ENCODE results near the gene CX3CR1. TPM values are rescaled to one million over a fixed set of nuclear protein-coding genes. Genes with fewer than 3 reads are reported as not detected.

Gene CX3CR1
- total RNA-seq (2022; extraction: Qiagen RNA extraction; ENCODE audit: low read depth) = 0.02 TPM in 1 of 5 replicates, not detected in the others

DNA sequence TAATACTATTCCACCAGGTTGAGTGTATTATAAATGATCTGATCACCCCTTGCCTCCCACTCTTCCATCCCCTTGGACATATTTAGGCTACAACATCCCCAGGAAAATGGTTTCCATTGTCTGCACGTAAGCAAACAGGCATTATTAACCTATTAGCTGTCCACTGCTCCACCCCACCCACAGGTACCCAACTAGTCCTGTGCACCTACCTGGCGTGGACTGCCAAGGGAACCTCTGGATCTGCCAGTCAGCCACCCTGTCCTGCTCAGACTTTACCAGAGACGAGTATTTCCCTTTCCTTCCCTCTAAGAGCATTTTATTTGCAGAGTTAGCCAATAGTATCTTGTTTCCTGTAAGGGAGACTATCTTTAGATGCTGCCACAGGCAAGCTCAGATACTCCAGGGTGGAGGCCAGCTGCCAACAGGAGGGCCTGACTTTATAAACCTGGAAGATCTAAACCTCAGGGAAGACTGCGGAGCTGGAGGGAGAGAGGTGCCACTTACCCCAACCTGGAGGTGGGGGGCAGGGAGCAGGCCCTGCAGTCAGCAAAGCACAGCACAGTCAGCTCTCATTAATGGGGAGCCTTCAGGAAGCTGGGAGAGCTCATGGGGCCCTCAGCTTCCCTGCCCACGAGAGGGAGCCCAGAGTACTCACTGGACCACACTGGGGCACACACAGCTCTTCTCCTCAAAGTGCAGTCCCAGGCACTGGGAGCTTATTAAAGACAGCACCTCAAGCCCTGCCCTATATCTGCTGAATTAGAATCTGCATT, at the start of gene CX3CR1:
Gene CX3CR1, minus strand, starts transcription at position 292 of the 773 bp plus-strand sequence. CDS start 13,527 bp downstream, outside the sequence.

DNA sequence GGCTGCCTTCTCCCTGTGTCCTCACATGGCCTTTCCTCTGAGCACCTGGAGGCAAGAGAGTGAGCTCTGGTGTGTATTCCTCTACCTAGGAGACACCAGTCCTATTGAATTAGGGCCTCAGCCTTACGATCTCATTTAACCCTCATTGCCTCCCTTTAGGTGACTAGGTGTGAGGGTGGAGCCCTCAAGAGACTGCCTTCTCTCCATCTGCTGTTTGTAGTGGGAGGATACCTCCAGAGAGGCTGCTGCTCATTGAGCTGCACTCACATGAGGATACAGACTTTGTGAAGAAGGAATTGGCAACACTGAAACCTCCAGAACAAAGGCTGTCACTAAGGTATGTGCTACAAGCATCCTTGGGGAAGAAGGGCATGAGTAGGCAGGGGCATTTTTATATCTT, 49.7 kb upstream of the CX3CR1 start, which contains the start of gene CCR8:
Gene CCR8, plus strand, starts transcription at position 217 of the 400 bp plus-strand sequence. CDS start 2,623 bp downstream, outside the sequence.

Other genes starting within 250 kb of the CX3CR1 start
- not detected in 5 replicates for gene SCN11A, start 228.1 kb downstream of the CX3CR1 start, total RNA-seq (2022; extraction: Qiagen RNA extraction; ENCODE audit: low read depth)
- gene WDR48, start 228.0 kb downstream of the CX3CR1 start, total RNA-seq (2022; extraction: Qiagen RNA extraction; ENCODE audit: low read depth) = 19.0 to 26.0 TPM (median 22.8 TPM) in 5 replicates
- gene GORASP1, start 172.4 kb downstream of the CX3CR1 start, total RNA-seq (2022; extraction: Qiagen RNA extraction; ENCODE audit: low read depth) = 26.4 to 34.9 TPM (median 33.9 TPM) in 5 replicates
- gene TTC21A, start 172.4 kb downstream of the CX3CR1 start, total RNA-seq (2022; extraction: Qiagen RNA extraction; ENCODE audit: low read depth) = 1.4 to 1.9 TPM (median 1.5 TPM) in 5 replicates
- gene CSRNP1, start 126.4 kb downstream of the CX3CR1 start, total RNA-seq (2022; extraction: Qiagen RNA extraction; ENCODE audit: low read depth) = 15.2 to 22.2 TPM (median 18.3 TPM) in 5 replicates
- 0.05 to 0.15 TPM (median 0.07 TPM) in 5 replicates for gene XIRP1, start 87.4 kb downstream of the CX3CR1 start, total RNA-seq (2022; extraction: Qiagen RNA extraction; ENCODE audit: low read depth)
- gene CCR8, start 49.7 kb upstream of the CX3CR1 start, total RNA-seq (2022; extraction: Qiagen RNA extraction; ENCODE audit: low read depth) = not detected in 5 replicates
- 37.3 to 45.5 TPM (median 39.3 TPM) in 5 replicates for gene SLC25A38, start 103.3 kb upstream of the CX3CR1 start, total RNA-seq (2022; extraction: Qiagen RNA extraction; ENCODE audit: low read depth)
- 2,607 to 2,790 TPM (median 2,621 TPM) in 5 replicates for gene RPSA, start 126.7 kb upstream of the CX3CR1 start, total RNA-seq (2022; extraction: Qiagen RNA extraction; ENCODE audit: low read depth)
- gene MOBP, start 187.6 kb upstream of the CX3CR1 start, total RNA-seq (2022; extraction: Qiagen RNA extraction; ENCODE audit: low read depth) = 0.09 to 0.25 TPM in 2 of 5 replicates, not detected in the others